IPS DF 6.9 (cell line): Measurements from ENCODE around the gene ADGRE1.

ENCODE experiments used
- DNase-seq: peaks from one replicate; pipeline ENCODE4 v3.0.0-alpha.2; 2013; ENCODE audit warnings: low read depth, low spot score
- H3K27ac ChIP-seq: one replicate; pipeline ENCODE4 v1.5.1; 2013; ENCODE audit warnings: low read length, control low read depth
- H3K27me3 ChIP-seq: 2 replicates; pipeline ENCODE4 v1.6.1; 2013; ENCODE audit warnings: mild to moderate bottlenecking, low read length; ENCODE audit not compliant: control insufficient read depth, insufficient read depth
- H3K36me3 ChIP-seq: 2 replicates; pipeline ENCODE4 v1.6.1; 2013; ENCODE audit warnings: low read length; ENCODE audit not compliant: control insufficient read depth, insufficient read depth
- H3K4me1 ChIP-seq: 2 replicates; pipeline ENCODE4 v1.6.1; 2013; ENCODE audit warnings: low read length; ENCODE audit not compliant: control insufficient read depth, insufficient read depth
- H3K4me3 ChIP-seq: 2 replicates; pipeline ENCODE4 v1.5.1; 2013; ENCODE audit warnings: mild to moderate bottlenecking, low read length
- H3K9me3 ChIP-seq: 2 replicates; pipeline ENCODE4 v1.6.1; 2013; ENCODE audit warnings: low read length, inconsistent platforms; ENCODE audit not compliant: control insufficient read depth, insufficient read depth
- WGBS: extraction: QIAGEN DNeasy Blood & Tissue Kit; methylation state at CpG from one replicate; pipeline ENCODE4 v1.1.7; 2013; ENCODE audit warnings: mixed read lengths, missing lambda C conversion rate; ENCODE audit not compliant: insufficient read length, insufficient coverage; 5-methylcytosine and 5-hydroxymethylcytosine counted together

Gene ADGRE1

GRCh38 chr19:6911523-6911922, 24.1 kb downstream of the ADGRE1 start:
- H3K4me1 ChIP-seq = no peaks in the 10 kb centered on the region
- no CpG with 5 or more reads among the region's 3 CpGs for WGBS
- no peak overlapping the region for H3K4me3 ChIP-seq
- no peak for DNase-seq
- no peak overlapping the region for H3K27ac ChIP-seq
- no peaks in the 10 kb centered on the region for H3K27me3 ChIP-seq
- peaks cover 12% of the 10 kb centered on the region for H3K9me3 ChIP-seq
- H3K36me3 ChIP-seq = no peaks in the 10 kb centered on the region

GRCh38 chr19:6914321-6914720, 26.9 kb downstream of the ADGRE1 start:
- Histone ChIP-seq H3K4me3 (no peak overlapping the region), H3K9me3 (peaks cover 15% of the 10 kb centered on the region), H3K36me3 (no peaks in the 10 kb centered on the region), H3K27me3 (no peaks in the 10 kb centered on the region), H3K27ac (no peak overlapping the region), H3K4me1 (no peaks in the 10 kb centered on the region)
- no CpG with 5 or more reads among the region's 2 CpGs for WGBS
- DNase-seq = no peak

GRCh38 chr19:6916952-6917351, 29.6 kb downstream of the ADGRE1 start:
- WGBS = no CpG with 5 or more reads among the region's 3 CpGs

GRCh38 chr19:6925386-6925785, 38.0 kb downstream of the ADGRE1 start:
- no peak overlapping the region for H3K27ac ChIP-seq
- H3K36me3 ChIP-seq = no peaks in the 10 kb centered on the region
- no CpG with 5 or more reads among the region's 7 CpGs for WGBS
- no peak for DNase-seq
- peaks cover 7% of the 10 kb centered on the region for H3K9me3 ChIP-seq
- H3K27me3 ChIP-seq = no peaks in the 10 kb centered on the region
- H3K4me3 ChIP-seq = no peak overlapping the region
- no peaks in the 10 kb centered on the region for H3K4me1 ChIP-seq

More at GRCh38 chr19:6916952-6917351, 29.6 kb downstream of the ADGRE1 start:
- Histone ChIP-seq H3K4me1 (no peaks in the 10 kb centered on the region), H3K27ac (no peak overlapping the region), H3K4me3 (no peak overlapping the region), H3K27me3 (no peaks in the 10 kb centered on the region), H3K36me3 (no peaks in the 10 kb centered on the region), H3K9me3 (peaks cover 14% of the 10 kb centered on the region)
- no peak for DNase-seq

GRCh38 chr19:6925801-6926751, 38.7 kb downstream of the ADGRE1 start:
- H3K9me3 ChIP-seq = peaks cover 7% of the 10 kb centered on the region
- DNase-seq = no peak
- H3K27me3 ChIP-seq = no peaks in the 10 kb centered on the region
- H3K27ac ChIP-seq = no peak overlapping the region
- WGBS = no CpG with 5 or more reads among the region's 15 CpGs
- no peaks in the 10 kb centered on the region for H3K36me3 ChIP-seq
- no peak overlapping the region for H3K4me3 ChIP-seq
- H3K4me1 ChIP-seq = no peaks in the 10 kb centered on the region

- 100% methylated on average over 1 of the region's 3 CpGs for whole genome bisulfite sequencing
- Histone ChIP-seq H3K4me3 (no peak overlapping the region), H3K27me3 (no peaks in the 10 kb centered on the region), H3K9me3 (peaks cover 7% of the 10 kb centered on the region), H3K4me1 (no peaks in the 10 kb centered on the region), H3K27ac (no peak overlapping the region), H3K36me3 (no peaks in the 10 kb centered on the region)
- no peak for DNase-seq
These were observed 42.8 kb downstream of the ADGRE1 start for GRCh38 chr19:6930190-6930589.

GRCh38 chr19:6935069-6935468, 47.7 kb downstream of the ADGRE1 start:
- DNase-seq = no peak
- H3K4me3 ChIP-seq = no peak overlapping the region
- H3K36me3 ChIP-seq = no peaks in the 10 kb centered on the region
- no peak overlapping the region for H3K27ac ChIP-seq
- H3K4me1 ChIP-seq = no peaks in the 10 kb centered on the region
- H3K27me3 ChIP-seq = no peaks in the 10 kb centered on the region
- no CpG with 5 or more reads among the region's 3 CpGs for WGBS
- peaks cover 3% of the 10 kb centered on the region for H3K9me3 ChIP-seq

- WGBS = no CpG with 5 or more reads among the region's 5 CpGs
- H3K4me3 ChIP-seq = no peak overlapping the region
- no peaks in the 10 kb centered on the region for H3K4me1 ChIP-seq
- H3K27me3 ChIP-seq = no peaks in the 10 kb centered on the region
- no peaks in the 10 kb centered on the region for H3K36me3 ChIP-seq
- no peak for DNase-seq
- H3K9me3 ChIP-seq = peaks cover 3% of the 10 kb centered on the region
- H3K27ac ChIP-seq = no peak overlapping the region
These were observed 48.2 kb downstream of the ADGRE1 start for GRCh38 chr19:6935618-6936017.

- no peak for DNase-seq
- Histone ChIP-seq H3K4me3 (no peak overlapping the region), H3K27me3 (no peaks in the 10 kb centered on the region), H3K9me3 (peaks cover 2% of the 10 kb centered on the region), H3K27ac (no peak overlapping the region), H3K4me1 (no peaks in the 10 kb centered on the region), H3K36me3 (no peaks in the 10 kb centered on the region)
- no CpG with 5 or more reads among the region's 3 CpGs for WGBS
These were observed 58.4 kb downstream of the ADGRE1 start for GRCh38 chr19:6945733-6946132.

GRCh38 chr19:6947745-6948144, 60.4 kb downstream of the ADGRE1 start:
- Histone ChIP-seq H3K4me3 (no peak overlapping the region), H3K27ac (no peak overlapping the region), H3K27me3 (no peaks in the 10 kb centered on the region), H3K9me3 (peaks cover 6% of the 10 kb centered on the region), H3K36me3 (no peaks in the 10 kb centered on the region), H3K4me1 (no peaks in the 10 kb centered on the region)
- WGBS = no CpG with 5 or more reads among the region's 5 CpGs
- no peak for DNase-seq

- DNase-seq = no peak
- WGBS = no CpG with 5 or more reads among the region's 2 CpGs
- H3K9me3 ChIP-seq = peaks cover 6% of the 10 kb centered on the region
- H3K4me3 ChIP-seq = no peak overlapping the region
- H3K27ac ChIP-seq = no peak overlapping the region
- no peaks in the 10 kb centered on the region for H3K4me1 ChIP-seq
- H3K36me3 ChIP-seq = no peaks in the 10 kb centered on the region
- no peaks in the 10 kb centered on the region for H3K27me3 ChIP-seq
These were observed 61.5 kb downstream of the ADGRE1 start for GRCh38 chr19:6948884-6949283.
